ENCODE measurements around the gene MGAT5.

The MGAT5 gene

GRCh38 chr2:134228493-134228903 lies 25.4 kb upstream of the MGAT5 start:
- DNase-seq: peak; percentile 22
- in situ Hi-C loops (cut with HindIII; ENCODE audit: low pct_ligation_motif_present, low pct_unique_long_range_greater_than_20kb, low sequenced_read_pairs): no loop called here

DNA sequence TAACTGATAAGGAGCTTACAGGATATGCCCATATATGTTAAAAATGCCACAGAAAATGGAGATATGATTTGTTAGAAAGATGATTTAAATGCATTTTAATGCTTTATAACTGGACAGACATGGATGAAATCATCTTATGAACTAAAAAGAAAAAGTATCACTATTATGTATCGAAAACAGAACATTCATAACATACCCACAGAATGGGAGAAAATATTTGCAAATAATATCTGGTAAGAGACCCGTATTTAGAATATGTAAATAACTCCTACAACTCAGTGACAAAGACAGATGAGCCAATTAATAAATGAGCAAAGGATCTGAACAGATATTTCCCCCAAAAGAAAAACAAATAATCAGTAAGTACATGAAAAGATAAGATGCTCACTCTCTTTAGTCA lies 24.3 kb upstream of the MGAT5 start:
- in situ Hi-C loops (cut with HindIII; ENCODE audit: low pct_ligation_motif_present, low pct_unique_long_range_greater_than_20kb, low sequenced_read_pairs): no loop called here
- no peak for DNase-seq

DNA sequence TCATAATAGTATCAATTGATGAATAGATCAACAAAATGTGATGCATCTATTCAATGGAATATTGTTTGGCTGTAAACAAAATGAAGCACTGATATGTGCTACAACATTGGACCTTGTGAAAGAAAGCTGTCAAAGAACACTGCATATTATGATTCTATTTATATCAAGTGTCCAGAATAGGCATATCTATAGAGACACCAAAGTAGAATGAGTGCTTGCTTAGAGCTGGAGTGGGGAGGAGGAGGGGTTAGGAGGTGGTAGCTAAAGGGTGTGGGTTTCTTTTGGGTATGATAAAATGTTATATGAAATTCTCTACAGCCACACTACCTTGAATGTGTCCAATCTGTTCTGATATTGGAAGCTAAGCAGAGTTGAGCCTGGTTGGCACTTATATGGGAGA lies 23.0 kb upstream of the MGAT5 start:
- in situ Hi-C loops (cut with HindIII; ENCODE audit: low pct_ligation_motif_present, low pct_unique_long_range_greater_than_20kb, low sequenced_read_pairs): no loop called here

GRCh38 chr2:134231301-134231964 lies 22.4 kb upstream of the MGAT5 start:
- in situ Hi-C loops (cut with HindIII; ENCODE audit: low pct_ligation_motif_present, low pct_unique_long_range_greater_than_20kb, low sequenced_read_pairs): no loop called here
- DNase-seq: no peak

More for the DNA sequence above, 23.0 kb upstream of the MGAT5 start:
- no peak for DNase-seq

- in situ Hi-C loops (cut with HindIII; ENCODE audit: low pct_ligation_motif_present, low pct_unique_long_range_greater_than_20kb, low sequenced_read_pairs): no loop called here
Observed at GRCh38 chr2:134231965-134232340, 21.9 kb upstream of the MGAT5 start.

GRCh38 chr2:134232461-134232860 lies 21.4 kb upstream of the MGAT5 start:
- DNase-seq: no peak
- in situ Hi-C loops (cut with HindIII; ENCODE audit: low pct_ligation_motif_present, low pct_unique_long_range_greater_than_20kb, low sequenced_read_pairs): no loop called here

More at GRCh38 chr2:134231965-134232340, 21.9 kb upstream of the MGAT5 start:
- peak; percentile 8 for DNase-seq

- in situ Hi-C loops (cut with HindIII; ENCODE audit: low pct_ligation_motif_present, low pct_unique_long_range_greater_than_20kb, low sequenced_read_pairs): no loop called here
Observed at GRCh38 chr2:134232868-134233727, 20.8 kb upstream of the MGAT5 start.

DNA sequence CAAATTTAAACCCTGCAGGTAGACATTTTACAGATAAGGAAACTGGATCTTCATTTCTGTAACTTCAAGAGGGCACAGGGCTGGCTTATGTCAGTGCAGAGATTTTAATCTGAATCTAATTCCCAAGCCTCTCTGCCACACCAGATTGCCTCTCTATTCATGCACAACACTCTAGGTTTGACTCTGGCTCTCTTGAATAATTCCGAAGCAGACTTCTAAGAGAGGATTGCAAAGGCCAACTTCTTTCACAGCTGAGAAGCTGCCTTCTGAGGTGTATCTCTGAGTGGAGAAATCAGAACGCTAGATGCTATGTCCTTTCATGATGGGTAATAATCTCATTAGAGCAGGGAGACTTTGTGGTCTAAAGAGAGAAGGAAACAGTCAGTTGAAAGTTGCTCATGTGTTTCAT lies 20.1 kb upstream of the MGAT5 start:
- DNase-seq: no peak
- in situ Hi-C loops (cut with HindIII; ENCODE audit: low pct_ligation_motif_present, low pct_unique_long_range_greater_than_20kb, low sequenced_read_pairs): no loop called here

More at GRCh38 chr2:134232868-134233727, 20.8 kb upstream of the MGAT5 start:
- no peak for DNase-seq

- in situ Hi-C loops (cut with HindIII; ENCODE audit: low pct_ligation_motif_present, low pct_unique_long_range_greater_than_20kb, low sequenced_read_pairs): no loop called here
- no peak for DNase-seq
Observed at GRCh38 chr2:134234535-134234934, 19.3 kb upstream of the MGAT5 start.

GRCh38 chr2:134235510-134236144 lies 18.2 kb upstream of the MGAT5 start:
- in situ Hi-C loops (cut with HindIII; ENCODE audit: low pct_ligation_motif_present, low pct_unique_long_range_greater_than_20kb, low sequenced_read_pairs): no loop called here
- no peak for DNase-seq

DNA sequence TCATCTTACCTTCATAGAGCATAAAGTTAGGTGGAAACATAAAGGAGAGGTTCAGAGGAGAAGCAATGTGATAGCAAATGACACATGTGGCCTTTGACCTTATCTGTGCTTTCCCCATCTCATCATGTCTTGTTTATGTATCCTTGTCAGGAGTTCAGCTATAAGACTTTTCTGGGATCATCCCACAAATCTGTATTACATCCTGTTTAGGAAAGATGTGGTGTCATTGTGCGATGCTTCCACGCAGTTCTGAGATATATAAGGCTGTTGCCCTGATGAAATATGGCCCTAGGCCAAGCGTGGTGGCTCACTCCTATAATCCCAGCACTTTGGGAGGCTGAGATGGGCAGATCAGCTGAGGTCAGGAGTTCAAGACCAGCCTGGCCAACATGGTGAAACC lies 15.5 kb upstream of the MGAT5 start:
- in situ Hi-C loops (cut with HindIII; ENCODE audit: low pct_ligation_motif_present, low pct_unique_long_range_greater_than_20kb, low sequenced_read_pairs): no loop called here
- no peak for DNase-seq

DNA sequence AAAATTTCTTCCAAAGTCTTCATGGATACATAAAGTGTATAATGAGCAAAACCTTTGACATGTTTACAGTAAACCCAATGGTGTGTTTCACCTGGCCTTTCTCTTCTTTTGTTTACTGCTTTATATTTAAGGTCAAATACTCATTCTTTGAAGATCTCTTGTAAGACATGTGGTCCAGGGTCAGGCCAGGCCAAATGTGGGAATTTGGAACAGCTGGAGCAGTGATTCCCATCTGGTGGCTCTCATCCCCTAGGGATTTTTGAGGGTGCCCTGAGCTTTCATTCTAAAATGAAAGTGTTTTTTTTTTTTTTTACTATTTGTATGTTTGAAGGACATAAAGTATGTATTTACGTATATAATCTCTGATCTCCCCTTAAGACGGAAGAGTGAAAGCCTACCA lies 13.8 kb upstream of the MGAT5 start:
- no peak for DNase-seq
- in situ Hi-C loops (cut with HindIII; ENCODE audit: low pct_ligation_motif_present, low pct_unique_long_range_greater_than_20kb, low sequenced_read_pairs): no loop called here

DNA sequence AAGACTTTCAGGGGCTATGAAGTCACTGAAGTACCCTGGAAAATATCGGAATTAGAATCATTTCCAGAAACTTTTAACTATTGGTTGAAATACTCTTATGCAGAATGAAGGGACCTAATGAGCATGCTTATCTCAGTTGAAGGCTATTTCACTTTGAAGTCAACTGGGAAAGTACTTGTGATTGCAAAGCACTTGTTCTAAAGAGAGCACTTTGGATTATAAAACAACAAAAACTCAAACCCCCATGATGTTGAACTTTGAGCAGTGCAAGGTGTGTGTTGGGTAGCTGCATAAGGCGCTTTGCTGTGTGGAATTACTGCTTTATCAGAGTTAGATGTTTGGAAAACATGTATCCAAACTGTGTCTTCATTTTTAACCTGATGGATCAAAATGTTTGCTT lies 12.0 kb upstream of the MGAT5 start:
- in situ Hi-C loops (cut with HindIII; ENCODE audit: low pct_ligation_motif_present, low pct_unique_long_range_greater_than_20kb, low sequenced_read_pairs): no loop called here
- DNase-seq: no peak

DNA sequence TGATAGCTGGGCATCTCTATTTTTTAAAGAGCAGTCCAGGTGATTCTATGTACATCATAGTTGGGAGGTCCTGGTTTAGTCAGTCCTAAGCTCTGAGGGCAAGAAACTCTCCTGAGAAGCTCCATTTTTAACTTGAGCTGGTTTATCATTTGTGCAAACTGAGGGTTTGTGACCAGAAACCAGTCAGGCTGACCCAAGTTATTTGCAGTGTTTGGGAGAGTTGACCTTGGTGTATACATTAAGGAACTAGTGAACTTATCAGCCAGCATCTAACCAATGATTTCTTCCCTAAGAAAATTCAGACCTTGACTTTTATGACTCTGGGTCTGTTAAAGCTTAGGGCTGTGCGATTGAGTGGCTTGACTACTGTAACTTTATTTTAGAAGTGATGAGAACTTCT lies 10.6 kb upstream of the MGAT5 start:
- no peak for DNase-seq
- in situ Hi-C loops (cut with HindIII; ENCODE audit: low pct_ligation_motif_present, low pct_unique_long_range_greater_than_20kb, low sequenced_read_pairs): no loop called here

- in situ Hi-C loops (cut with HindIII; ENCODE audit: low pct_ligation_motif_present, low pct_unique_long_range_greater_than_20kb, low sequenced_read_pairs): no loop called here
- no peak for DNase-seq
Observed at GRCh38 chr2:134244086-134244485, 9.8 kb upstream of the MGAT5 start.

DNA sequence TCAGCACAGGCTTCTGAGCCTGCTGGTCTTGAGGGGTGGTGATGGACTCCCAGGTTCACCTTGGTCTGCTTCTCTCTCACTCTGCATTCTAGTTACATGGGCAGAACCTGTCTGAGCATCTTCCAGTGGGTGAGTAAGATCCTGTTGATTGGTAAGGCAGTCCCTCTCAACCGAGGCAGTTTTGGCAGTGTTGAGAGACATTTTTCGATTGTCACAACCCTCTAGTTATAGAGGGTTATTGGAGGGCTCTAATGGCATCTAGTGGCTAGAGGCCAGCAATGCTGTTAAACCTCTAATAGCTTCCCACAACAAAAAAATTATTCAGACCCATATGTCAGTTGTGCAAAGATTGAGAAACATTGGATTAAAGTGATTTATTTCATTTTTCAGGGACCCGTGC lies 9.3 kb upstream of the MGAT5 start:
- in situ Hi-C loops (cut with HindIII; ENCODE audit: low pct_ligation_motif_present, low pct_unique_long_range_greater_than_20kb, low sequenced_read_pairs): no loop called here
- no peak for DNase-seq

DNA sequence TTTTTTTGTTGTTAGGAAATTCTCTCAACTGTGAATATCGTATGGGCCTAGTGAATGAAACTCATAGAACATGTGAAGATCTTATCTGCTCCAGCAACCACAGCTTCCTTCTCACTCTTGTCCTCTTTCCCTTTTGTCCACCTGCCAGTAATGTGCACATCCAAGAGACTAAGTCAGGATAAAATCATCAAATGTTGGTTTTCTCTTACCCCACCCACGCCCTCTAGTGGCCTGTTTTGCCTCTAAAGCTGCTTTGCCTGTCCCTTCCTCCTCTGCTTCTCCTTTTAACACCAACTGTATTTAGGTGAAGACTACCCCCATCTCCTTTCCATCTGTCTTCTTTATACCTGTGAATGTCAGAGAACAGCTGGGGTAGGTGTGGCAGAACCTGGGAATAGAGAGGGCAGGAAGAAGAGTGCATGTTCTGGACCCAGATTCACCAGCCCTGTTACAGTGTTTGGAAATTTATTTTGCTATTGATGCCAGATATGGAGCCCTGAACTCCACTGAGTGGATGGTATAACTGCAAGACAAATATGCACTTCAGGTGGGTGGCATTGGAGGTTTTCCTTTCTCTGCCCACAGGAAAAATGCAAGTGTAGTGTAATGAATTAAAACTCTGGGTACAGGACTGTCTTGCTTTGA lies 8.4 kb upstream of the MGAT5 start:
- DNase-seq: peak; percentile 57
- in situ Hi-C loops (cut with HindIII; ENCODE audit: low pct_ligation_motif_present, low pct_unique_long_range_greater_than_20kb, low sequenced_read_pairs): no loop called here

GRCh38 chr2:134246154-134246874 lies 7.6 kb upstream of the MGAT5 start:
- DNase-seq: no peak
- in situ Hi-C loops (cut with HindIII; ENCODE audit: low pct_ligation_motif_present, low pct_unique_long_range_greater_than_20kb, low sequenced_read_pairs): no loop called here

Data from ACHN (cell line).